Endodermal cell (in vitro differentiated cells): ENCODE measurements around the gene COL18A1. TPM values are rescaled to one million over a fixed set of nuclear protein-coding genes. Genes with fewer than 3 reads are reported as not detected.

Experiments used
- DNase-seq: peaks from one replicate; pipeline ENCODE4 v3.0.0-alpha.2; 2017
- H3K27ac ChIP-seq: 2 replicates; pipeline ENCODE4 v1.5.1; 2013; ENCODE audit warnings: mild to moderate bottlenecking, low read depth, low read length, moderate library complexity
- H3K27me3 ChIP-seq: 2 replicates; pipeline ENCODE4 v1.6.1; 2013; ENCODE audit warnings: mild to moderate bottlenecking, low read length, moderate library complexity; ENCODE audit not compliant: insufficient read depth, control insufficient read depth, poor library complexity, severe bottlenecking
- H3K36me3 ChIP-seq: 2 replicates; pipeline ENCODE4 v1.7.0; 2013; ENCODE audit warnings: mild to moderate bottlenecking, low read length, moderate library complexity; ENCODE audit not compliant: control insufficient read depth, insufficient read depth
- H3K4me1 ChIP-seq: one replicate; pipeline ENCODE4 v1.7.0; 2013; ENCODE audit warnings: low read length; ENCODE audit not compliant: control insufficient read depth, insufficient read depth
- H3K4me3 ChIP-seq: 2 replicates; pipeline ENCODE4 v1.5.1; 2013; ENCODE audit warnings: mild to moderate bottlenecking, low read length, moderate library complexity
- H3K9ac ChIP-seq: 2 replicates; pipeline ENCODE4 v1.6.1; 2013; ENCODE audit warnings: mild to moderate bottlenecking, low read length, moderate library complexity; ENCODE audit not compliant: poor library complexity, severe bottlenecking; ENCODE audit errors: extremely low read depth
- H3K9me3 ChIP-seq: 2 replicates; pipeline ENCODE4 v1.6.1; 2013; ENCODE audit warnings: mild to moderate bottlenecking, low read length, moderate library complexity; ENCODE audit not compliant: control insufficient read depth
- H3K27ac Mint-ChIP-seq: 2 replicates; pipeline ENCODE4 v1.8.0; 2020; ENCODE audit warnings: mixed read lengths
- H3K27me3 Mint-ChIP-seq: 2 replicates; pipeline ENCODE4 v1.8.0; 2021; ENCODE audit warnings: mild to moderate bottlenecking, mixed read lengths; ENCODE audit not compliant: insufficient read depth
- H3K36me3 Mint-ChIP-seq: 2 replicates; pipeline ENCODE4 v1.8.0; 2020; ENCODE audit warnings: low read depth, mixed read lengths
- H3K4me1 Mint-ChIP-seq: 2 replicates; pipeline ENCODE4 v1.8.0; 2020; ENCODE audit warnings: mixed read lengths
- H3K4me3 Mint-ChIP-seq: 2 replicates; pipeline ENCODE4 v1.8.0; 2020; ENCODE audit warnings: mild to moderate bottlenecking, moderate library complexity, mixed read lengths
- H3K9me3 Mint-ChIP-seq: 2 replicates; pipeline ENCODE4 v1.8.0; 2020; ENCODE audit warnings: mild to moderate bottlenecking, mixed read lengths
- WGBS, 2 experiments: methylation state at CpG; one replicate each; pipeline versions ENCODE4 v1.1.5 to v1.1.7; 2013; ENCODE audit warnings: missing lambda C conversion rate in 2 of 2, mixed read lengths in 1 of 2; ENCODE audit not compliant: insufficient coverage in 1 of 2, insufficient read length in 1 of 2; 5-methylcytosine and 5-hydroxymethylcytosine counted together
- total RNA-seq, 2 donors: library from RNA; stranded (reverse); fragmentation: NEBNext Ultra II Directional in 1 of 2; extraction: Animal tissue kit (Norgen Biotek cat#: 25700) in 1 of 2; gene quantifications; 2 replicates in 1 of 2; 3 replicates in 1 of 2; pipeline ENCODE4 v1.2.1, GENCODE V29; 2021
- TF ChIP-seq, protein P1 (sequence below): fragments of 200-600 bp; sonication (generic); conservative IDR thresholded peaks from 2 replicates; pipeline ENCODE4 v1.5.0; 2021; ENCODE audit warnings: antibody characterized with exemption, mild to moderate bottlenecking

Gene COL18A1
- total RNA-seq, 2 donors from 2014 or later = 332 to 398 TPM

DNA sequence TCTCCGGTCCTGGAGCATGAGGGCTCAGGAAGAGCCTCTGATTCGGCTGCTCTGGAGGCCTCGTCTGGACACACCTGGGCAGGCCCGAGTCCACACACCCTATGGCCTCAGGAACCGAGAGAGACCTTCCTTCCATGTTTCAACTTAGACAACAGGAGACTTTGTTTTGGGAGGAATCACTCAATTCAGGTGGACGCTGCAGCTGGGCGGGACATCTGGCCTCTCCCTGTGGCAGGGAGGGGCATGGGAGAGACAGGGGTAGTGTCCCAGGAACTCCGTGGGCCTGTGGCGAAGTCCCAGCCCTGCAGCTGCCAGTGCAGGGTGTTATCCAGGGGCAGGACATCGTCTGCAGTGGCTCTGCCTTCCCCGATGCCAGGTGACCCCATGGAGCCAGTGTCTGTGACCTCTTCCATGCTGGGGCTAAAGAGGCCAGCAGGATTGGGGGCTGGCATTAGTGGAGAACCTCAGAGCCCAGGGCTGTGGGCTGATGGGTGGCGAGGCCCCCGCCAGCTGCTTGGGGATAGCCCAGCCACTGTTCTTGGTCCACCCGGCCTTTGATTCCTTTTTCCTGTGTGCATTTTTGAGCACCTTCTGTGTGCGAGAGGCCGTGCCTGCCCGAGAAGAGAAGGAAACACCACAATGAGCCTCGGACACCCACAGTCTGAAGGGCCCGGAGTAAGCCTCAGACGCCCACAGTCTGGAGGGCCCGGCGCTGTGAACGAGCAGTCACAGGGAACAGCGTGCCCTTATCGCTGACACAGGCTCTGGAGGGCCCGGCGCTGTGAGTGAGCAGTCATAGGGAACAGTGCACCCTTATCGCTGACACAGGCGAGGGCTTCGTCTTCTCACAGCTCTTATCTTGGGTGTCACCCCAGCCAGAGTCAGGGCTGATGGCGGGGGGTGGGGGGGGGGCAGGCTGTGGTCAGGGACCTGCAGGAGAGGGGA is 6.2 kb downstream of the COL18A1 start:
- Mint-ChIP-seq H3K4me3 (peak overlapping the region; percentile 4), H3K4me1 (peaks cover 54% of the 10 kb centered on the region), H3K36me3 (peaks cover 35% of the 10 kb centered on the region), H3K27me3 (no peaks in the 10 kb centered on the region), H3K27ac (peak overlapping the region; percentile 74), H3K9me3 (no peaks in the 10 kb centered on the region)
- H3K9me3 ChIP-seq = no peaks in the 10 kb centered on the region
- WGBS, 2 experiments = 91 to 93% methylated on average over 19 to 28 of the region's 31 CpGs
- peaks cover 49% of the 10 kb centered on the region for H3K36me3 ChIP-seq
- H3K9ac ChIP-seq = no peak overlapping the region
- peak overlapping the region; percentile 77 for H3K27ac ChIP-seq
- no peak overlapping the region for H3K4me3 ChIP-seq
- peak; percentile 49 for DNase-seq
- H3K27me3 ChIP-seq = no peaks in the 10 kb centered on the region
- TF ChIP-seq, protein P1, sequence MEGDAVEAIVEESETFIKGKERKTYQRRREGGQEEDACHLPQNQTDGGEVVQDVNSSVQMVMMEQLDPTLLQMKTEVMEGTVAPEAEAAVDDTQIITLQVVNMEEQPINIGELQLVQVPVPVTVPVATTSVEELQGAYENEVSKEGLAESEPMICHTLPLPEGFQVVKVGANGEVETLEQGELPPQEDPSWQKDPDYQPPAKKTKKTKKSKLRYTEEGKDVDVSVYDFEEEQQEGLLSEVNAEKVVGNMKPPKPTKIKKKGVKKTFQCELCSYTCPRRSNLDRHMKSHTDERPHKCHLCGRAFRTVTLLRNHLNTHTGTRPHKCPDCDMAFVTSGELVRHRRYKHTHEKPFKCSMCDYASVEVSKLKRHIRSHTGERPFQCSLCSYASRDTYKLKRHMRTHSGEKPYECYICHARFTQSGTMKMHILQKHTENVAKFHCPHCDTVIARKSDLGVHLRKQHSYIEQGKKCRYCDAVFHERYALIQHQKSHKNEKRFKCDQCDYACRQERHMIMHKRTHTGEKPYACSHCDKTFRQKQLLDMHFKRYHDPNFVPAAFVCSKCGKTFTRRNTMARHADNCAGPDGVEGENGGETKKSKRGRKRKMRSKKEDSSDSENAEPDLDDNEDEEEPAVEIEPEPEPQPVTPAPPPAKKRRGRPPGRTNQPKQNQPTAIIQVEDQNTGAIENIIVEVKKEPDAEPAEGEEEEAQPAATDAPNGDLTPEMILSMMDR = no peak
- peaks cover 17% of the 10 kb centered on the region for H3K4me1 ChIP-seq

DNA sequence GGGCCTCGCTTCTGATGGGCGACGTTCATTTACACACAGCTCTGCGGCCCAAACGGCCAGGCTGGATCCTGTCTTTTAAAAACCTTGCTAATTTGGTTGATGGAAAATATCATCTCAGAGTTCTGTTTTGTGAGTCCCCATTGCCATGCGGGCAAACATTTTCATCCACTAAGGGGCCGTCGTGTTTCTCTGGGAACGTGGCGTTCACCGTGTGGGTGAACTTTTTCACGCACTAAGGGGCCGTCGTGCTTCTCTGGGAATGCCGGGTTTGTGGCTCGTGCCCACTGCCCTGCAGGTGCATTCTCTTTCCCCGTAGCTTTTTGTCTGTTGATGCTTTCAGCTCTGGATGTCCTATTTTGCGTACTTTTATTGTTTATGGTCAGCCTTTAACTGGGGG is 6.8 kb downstream of the COL18A1 start:
- Histone ChIP-seq H3K4me1 (peaks cover 17% of the 10 kb centered on the region), H3K27me3 (no peaks in the 10 kb centered on the region), H3K4me3 (no peak overlapping the region), H3K27ac (no peak overlapping the region), H3K9me3 (no peaks in the 10 kb centered on the region), H3K9ac (no peak overlapping the region), H3K36me3 (peaks cover 49% of the 10 kb centered on the region)
- Mint-ChIP-seq H3K4me3 (no peak overlapping the region), H3K4me1 (peaks cover 55% of the 10 kb centered on the region), H3K9me3 (no peaks in the 10 kb centered on the region), H3K27me3 (no peaks in the 10 kb centered on the region), H3K36me3 (peaks cover 34% of the 10 kb centered on the region), H3K27ac (peak overlapping the region; percentile 44)
- WGBS, 2 experiments = 91 to 97% methylated on average over 11 to 18 of the region's 18 CpGs
- DNase-seq = peak; percentile 35
- TF ChIP-seq, protein P1 = no peak

GRCh38 chr21:45412491-45412890 is 7.5 kb downstream of the COL18A1 start:
- Mint-ChIP-seq H3K36me3 (peaks cover 33% of the 10 kb centered on the region), H3K27ac (peak overlapping the region; percentile 65), H3K4me1 (peaks cover 50% of the 10 kb centered on the region), H3K27me3 (no peaks in the 10 kb centered on the region), H3K4me3 (no peak overlapping the region), H3K9me3 (no peaks in the 10 kb centered on the region)
- Histone ChIP-seq H3K9ac (no peak overlapping the region), H3K27ac (peak overlapping the region; percentile 83), H3K9me3 (no peaks in the 10 kb centered on the region), H3K4me3 (no peak overlapping the region), H3K27me3 (no peaks in the 10 kb centered on the region), H3K4me1 (peaks cover 17% of the 10 kb centered on the region), H3K36me3 (peaks cover 46% of the 10 kb centered on the region)
- TF ChIP-seq, protein P1 = no peak
- WGBS, 2 experiments = 86 to 89% methylated on average over 4 to 7 of the region's 7 CpGs
- DNase-seq = no peak
